ENCODE measurements around the gene PMF1.

The PMF1 gene

GRCh38 chr1:156193488-156194299, 19.1 kb upstream of the PMF1 start, which contains the start of gene SLC25A44:
Gene SLC25A44 (plus strand): TSS chr1:156194104. CDS start chr1:156199848, 5,744 bp downstream.
- peak; percentile 49 for TF ChIP-seq CTCF (IDR thresholded peaks at IDR 0.05; ENCODE audit: low read depth, low read length)
- peak; percentile 98 for DNase-seq (ENCODE audit: extremely low read depth, low read depth)

GRCh38 chr1:156194300-156194652, 18.5 kb upstream of the PMF1 start:
- TF ChIP-seq CTCF (IDR thresholded peaks at IDR 0.05; ENCODE audit: low read depth, low read length) = no peak
- no peak for DNase-seq (ENCODE audit: extremely low read depth, low read depth)

GRCh38 chr1:156195853-156196252, 17.0 kb upstream of the PMF1 start:
- TF ChIP-seq CTCF (IDR thresholded peaks at IDR 0.05; ENCODE audit: low read depth, low read length) = no peak
- no peak for DNase-seq (ENCODE audit: extremely low read depth, low read depth)

- no peak for DNase-seq (ENCODE audit: extremely low read depth, low read depth)
- no peak for TF ChIP-seq CTCF (IDR thresholded peaks at IDR 0.05; ENCODE audit: low read depth, low read length)
Measured at GRCh38 chr1:156196445-156196844, 16.4 kb upstream of the PMF1 start.

GRCh38 chr1:156198831-156199349, 13.9 kb upstream of the PMF1 start:
- TF ChIP-seq CTCF (IDR thresholded peaks at IDR 0.05; ENCODE audit: low read depth, low read length) = no peak
- DNase-seq (ENCODE audit: extremely low read depth, low read depth) = no peak

- no peak for TF ChIP-seq CTCF (IDR thresholded peaks at IDR 0.05; ENCODE audit: low read depth, low read length)
- no peak for DNase-seq (ENCODE audit: extremely low read depth, low read depth)
Measured at GRCh38 chr1:156200044-156200443, 12.8 kb upstream of the PMF1 start.

- TF ChIP-seq CTCF (IDR thresholded peaks at IDR 0.05; ENCODE audit: low read depth, low read length) = no peak
- no peak for DNase-seq (ENCODE audit: extremely low read depth, low read depth)
Measured at GRCh38 chr1:156203331-156203730, 9.5 kb upstream of the PMF1 start.

Measured in AG09319 (cell line).